Measurements from ENCODE around the gene RPL12.
A peak's percentile ranks its signal among the peaks of the same experiment; 100 is the strongest.
"Not testable (repeated sequence)": the region's sequence is repeated elsewhere in the genome, so short reads cannot be mapped to it uniquely, and the experiment has no call there.

Gene RPL12

DNA sequence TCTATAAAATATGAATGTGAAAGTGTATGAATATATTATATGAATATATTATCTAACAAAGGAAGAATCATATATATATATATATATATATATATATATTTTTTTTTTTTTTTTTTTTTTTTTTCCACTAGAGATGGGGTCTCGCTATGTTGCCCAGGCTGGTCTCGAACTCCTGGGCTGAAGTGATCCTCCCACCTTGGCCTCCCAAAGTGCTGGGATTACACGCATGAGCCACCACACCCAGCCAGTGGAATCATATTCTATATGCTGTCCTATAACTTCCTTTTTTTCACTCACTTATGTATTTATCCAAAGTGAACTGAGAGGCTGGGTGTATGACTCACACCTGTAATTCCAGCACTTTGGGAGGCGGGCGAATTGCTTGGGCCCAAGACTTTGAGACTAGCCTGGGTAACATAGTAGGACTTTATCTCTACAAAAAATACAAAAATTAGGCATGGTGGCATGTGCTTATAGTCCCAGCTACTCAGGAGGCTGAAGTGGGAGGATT is 15.3 kb upstream of the RPL12 start:
- not testable (repeated sequence) for DNase-seq

DNA sequence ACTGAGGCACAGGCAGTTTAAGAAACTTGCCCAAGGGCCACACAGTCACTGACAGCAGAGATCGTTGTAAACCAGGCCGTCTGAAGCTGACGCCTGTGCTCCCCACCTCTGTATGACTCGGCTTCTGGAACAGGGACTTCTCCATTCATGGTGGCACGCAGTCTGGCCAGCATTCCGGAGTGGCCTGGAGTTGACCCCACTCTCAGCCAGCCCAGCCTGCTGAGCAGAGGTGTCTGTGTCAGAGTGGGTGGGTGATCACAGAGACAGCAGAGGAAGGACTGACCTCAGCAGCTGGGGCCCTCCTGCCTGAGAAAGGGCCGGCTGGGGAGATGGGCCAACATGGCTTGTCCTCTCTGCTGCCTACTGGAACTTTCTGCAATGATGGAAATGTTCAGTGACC is 12.7 kb upstream of the RPL12 start:
- DNase-seq, result no peak

DNA sequence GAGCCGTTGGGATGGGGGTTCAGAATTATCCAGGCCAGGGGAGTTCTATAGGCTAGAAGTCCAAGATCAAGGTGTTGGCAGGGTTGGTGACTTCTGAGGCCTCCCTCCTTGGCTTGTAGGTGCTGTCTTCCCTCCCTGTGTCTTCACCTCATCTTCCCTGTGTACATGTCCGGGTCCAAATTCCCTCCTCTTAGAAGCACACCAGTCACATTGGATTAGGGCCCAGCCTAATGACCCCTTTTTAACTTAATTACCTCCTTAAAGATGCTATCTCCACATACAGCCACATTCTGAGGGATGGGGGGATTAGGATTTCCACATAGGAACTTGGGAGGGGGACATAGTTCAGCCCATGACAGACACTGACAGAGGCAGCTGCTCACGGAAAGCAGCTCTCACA is 12.2 kb upstream of the RPL12 start:
- DNase-seq, result no peak

DNA sequence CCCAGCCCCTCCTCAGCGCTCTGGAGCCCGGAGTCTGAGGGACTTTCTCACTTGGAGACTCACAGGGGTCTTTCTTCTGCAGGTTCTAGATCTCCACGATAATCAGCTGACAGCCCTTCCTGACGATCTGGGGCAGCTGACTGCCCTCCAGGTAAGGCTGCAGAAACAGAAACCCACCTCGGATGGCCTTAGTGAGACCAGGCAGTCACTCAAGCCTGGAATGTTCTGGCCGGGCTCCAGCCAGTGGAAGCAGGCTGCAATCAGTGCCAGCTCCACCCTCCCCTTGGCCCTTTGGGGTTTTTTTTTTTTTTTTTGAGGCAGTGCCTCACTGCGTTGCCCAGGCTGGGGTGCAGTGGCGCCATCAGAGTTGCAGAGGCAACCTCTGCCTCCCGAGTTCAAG is 7.7 kb upstream of the RPL12 start:
- no peak for DNase-seq

DNA sequence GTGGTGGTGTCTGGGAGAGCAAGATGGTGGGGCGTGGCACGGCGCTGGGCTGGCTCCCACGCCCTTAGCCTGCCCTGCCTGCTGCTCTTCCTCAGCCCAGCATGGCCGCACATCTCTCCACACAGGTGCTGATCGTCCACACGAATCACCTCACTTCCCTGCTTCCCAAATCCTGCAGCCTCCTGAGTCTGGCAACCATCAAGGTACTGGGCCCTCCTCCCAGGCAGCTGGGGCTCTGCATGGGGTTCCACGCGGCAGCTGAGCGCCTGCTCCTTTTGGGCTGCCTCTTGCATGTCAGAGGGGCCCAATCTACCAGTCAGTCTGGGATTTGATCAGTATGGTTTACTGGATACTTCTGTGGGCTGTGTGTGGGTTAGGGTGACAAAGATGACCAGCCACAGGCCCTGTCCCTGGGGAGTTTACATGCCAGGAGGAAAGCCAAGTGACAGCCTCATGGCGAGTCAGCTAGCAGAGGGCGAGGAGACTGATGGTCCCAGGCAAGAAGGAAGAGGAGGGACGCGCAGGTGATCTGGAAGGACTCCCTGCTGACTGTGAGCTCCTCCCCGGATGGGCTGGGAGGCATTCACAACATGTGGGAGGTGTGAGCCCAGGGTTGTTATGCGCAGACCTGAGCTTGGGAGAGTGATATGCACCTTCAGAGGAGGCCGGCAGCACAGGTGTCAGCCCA is 6.1 kb upstream of the RPL12 start:
- no peak for DNase-seq

- DNase-seq, result no peak
Measured at GRCh38 chr9:127455324-127455992, 4.3 kb upstream of the RPL12 start.

GRCh38 chr9:127452691-127453090 is 1.5 kb upstream of the RPL12 start:
- no peak for DNase-seq

- peak in 1 of 2 experiments; percentile 59 for DNase-seq
Measured at GRCh38 chr9:127451858-127452656, 851 bp upstream of the RPL12 start.

GRCh38 chr9:127451608-127451857 is 327 bp upstream of the RPL12 start:
- no peak for DNase-seq

DNA sequence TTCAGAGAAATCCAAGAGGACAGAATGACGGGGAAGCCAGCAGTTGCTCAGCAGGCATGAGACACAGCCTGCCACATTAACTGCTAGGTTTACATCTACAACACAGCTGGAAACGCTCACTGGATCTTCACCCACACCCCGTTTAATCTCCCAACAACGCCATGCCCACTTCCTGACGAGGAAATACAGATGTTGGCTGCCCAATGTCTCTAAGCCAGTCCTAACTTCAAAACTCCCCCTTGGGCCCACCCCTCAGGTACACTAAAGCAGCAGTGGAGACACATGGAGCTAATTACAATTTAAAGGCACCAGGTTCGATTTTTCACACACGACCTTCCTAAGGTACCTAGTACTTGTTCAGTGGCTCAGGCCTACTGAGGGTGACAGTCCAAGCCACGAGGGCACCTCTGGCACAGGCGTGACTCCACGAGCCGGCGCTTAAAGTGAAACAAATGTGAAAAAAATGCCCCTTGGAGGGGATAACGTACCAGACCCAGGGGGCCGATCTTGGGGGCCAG is 904 bp downstream of the RPL12 start:
- DNase-seq, result no peak

DNA sequence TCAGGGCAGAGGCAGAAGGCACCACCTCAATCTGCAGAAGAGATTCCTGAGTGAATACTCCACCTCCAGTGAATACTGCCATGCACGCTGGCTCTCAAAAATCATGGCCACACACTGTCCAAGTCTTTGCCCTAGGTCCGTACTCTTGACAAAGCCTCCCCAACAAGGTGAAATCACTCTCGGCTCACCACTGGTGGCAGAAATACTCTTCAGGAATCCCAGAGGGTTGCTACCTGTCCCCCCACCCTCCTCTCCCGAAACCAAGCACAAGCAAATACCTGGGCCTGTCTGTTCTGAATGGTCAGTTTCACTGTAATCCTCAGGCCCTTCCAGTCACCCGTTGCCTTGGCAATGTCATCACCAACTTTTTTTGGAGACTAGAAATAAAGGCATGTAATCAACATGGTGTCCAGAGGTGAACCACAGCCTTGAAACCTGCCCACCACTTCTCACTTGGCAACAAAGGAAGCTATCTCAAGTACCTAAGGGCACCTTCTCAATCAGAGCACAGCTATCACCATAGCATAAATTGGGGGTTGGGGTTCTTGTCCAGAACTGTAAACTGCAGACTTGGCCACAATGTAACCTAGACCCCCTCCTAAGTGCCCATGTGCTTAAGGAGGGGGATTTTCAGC is 1.8 kb downstream of the RPL12 start:
- DNase-seq, result no peak

- no peak for DNase-seq
Measured at GRCh38 chr9:127448112-127448805, 2.9 kb downstream of the RPL12 start.

- no peak for DNase-seq
Measured at GRCh38 chr9:127447416-127448111, 3.6 kb downstream of the RPL12 start.

- peak in 1 of 2 experiments; percentile 35 for DNase-seq
Measured at GRCh38 chr9:127446713-127447415, 4.3 kb downstream of the RPL12 start.

DNA sequence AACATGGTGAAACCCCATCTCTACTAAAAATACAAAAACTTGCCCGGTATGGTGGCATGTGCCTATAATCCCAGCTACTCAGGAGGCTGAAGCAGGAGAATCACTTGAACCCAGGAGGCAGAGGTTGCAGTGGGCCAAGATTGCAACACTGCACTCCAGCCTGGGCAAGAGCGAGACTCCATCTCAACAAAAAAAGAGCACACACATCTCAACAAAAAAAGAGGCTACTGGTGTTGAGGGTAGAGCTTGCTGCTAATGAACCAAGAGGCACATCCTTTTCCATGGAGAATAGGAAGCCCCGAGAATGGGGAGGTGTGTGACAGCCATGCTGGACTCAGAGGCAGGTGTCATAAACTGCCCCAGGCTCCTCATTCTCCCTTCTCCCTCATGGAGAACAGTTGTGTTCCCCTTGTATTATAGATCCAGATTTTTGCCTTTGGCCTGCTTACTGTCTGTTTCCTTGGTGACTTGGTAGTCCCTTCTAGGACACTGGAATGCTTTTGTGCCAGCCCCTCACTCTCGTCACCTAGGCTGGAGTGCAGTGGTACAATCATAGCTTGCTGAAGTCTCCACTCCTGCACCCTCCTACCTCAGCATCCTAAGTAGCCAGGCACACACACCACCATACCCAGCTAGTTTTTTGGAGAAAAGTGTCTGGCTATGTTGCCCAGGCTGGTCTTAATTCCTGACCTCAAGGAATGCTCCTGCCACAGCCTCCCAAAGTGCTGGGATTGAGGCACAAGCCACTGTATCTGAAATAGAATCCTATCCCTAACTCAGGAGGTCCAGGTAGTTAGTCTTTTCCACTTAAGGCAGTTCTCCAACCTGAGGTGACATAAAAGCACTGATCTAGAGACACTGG is 5.1 kb downstream of the RPL12 start:
- peak in 1 of 2 experiments; percentile 35 for DNase-seq

- no peak for DNase-seq
Measured at GRCh38 chr9:127444921-127445850, 6.0 kb downstream of the RPL12 start.

DNA sequence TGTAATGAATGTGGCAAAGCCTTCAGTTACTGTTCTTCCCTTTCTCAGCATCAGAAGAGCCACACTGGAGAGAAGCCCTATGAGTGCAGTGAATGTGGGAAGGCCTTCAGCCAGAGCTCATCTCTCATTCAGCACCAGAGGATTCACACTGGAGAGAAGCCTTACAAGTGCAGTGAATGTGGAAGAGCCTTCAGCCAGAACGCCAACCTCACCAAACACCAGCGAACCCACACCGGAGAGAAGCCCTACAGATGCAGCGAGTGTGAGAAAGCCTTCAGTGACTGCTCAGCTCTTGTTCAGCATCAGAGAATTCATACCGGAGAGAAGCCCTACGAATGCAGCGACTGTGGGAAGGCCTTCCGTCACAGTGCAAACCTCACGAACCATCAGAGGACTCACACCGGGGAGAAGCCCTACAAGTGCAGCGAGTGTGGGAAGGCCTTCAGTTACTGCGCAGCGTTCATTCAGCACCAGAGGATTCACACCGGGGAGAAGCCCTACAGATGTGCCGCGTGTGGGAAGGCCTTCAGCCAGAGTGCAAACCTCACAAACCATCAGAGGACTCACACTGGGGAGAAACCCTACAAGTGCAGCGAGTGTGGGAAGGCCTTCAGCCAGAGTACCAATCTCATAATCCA is 6.8 kb downstream of the RPL12 start:
- no peak for DNase-seq

DNA sequence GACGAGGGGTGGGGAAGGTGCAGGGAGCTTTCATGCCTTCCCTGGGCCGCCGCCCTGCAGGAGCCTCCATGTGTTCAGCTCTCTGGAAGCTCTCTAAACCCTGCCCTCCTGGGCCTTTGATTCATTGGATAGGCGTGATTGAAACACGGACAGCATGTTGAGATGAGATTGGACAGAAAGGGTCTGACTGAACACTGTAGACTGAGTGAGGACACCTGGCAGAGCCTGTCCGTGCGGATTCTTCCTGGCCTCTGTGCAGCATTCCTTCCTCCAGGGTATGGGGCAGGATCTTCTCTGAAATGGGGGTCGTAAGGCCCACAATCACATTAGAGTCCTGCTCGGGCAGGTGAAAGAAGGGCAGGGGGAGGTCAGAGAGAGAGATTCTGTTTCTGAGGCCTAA is 12.8 kb downstream of the RPL12 start:
- no peak for DNase-seq

Measured in NCI-H524 (cell line).